GM19099 (cell line): ENCODE data around the gene SYCE1L.
A peak's percentile ranks its signal among the peaks of the same experiment; 100 is the strongest.

ENCODE experiments used
- POLR2A ChIP-seq: IDR thresholded peaks from 3 replicates; pipeline ENCODE4 v1.6.1; 2011; ENCODE audit warnings: low read depth; ENCODE audit not compliant: insufficient read length; ENCODE audit errors: extremely low read depth

Gene SYCE1L

GRCh38 chr16:77199211-77199610, at the start of gene SYCE1L:
Gene SYCE1L (plus strand): TSS chr16:77199408. CDS start chr16:77199452, 44 bp downstream.
- no peak for TF ChIP-seq POLR2A

- no peak for TF ChIP-seq POLR2A
Observed at GRCh38 chr16:77157346-77158058, 41.7 kb upstream of the SYCE1L start.

- no peak for TF ChIP-seq POLR2A
Observed at GRCh38 chr16:77158293-77158692, 40.9 kb upstream of the SYCE1L start.

- TF ChIP-seq POLR2A: no peak
Observed at GRCh38 chr16:77165006-77165405, 34.2 kb upstream of the SYCE1L start.

- no peak for TF ChIP-seq POLR2A
Observed at GRCh38 chr16:77166726-77167125, 32.5 kb upstream of the SYCE1L start.

- no peak for TF ChIP-seq POLR2A
Observed at GRCh38 chr16:77168901-77169300, 30.3 kb upstream of the SYCE1L start.

GRCh38 chr16:77169650-77170236, 29.5 kb upstream of the SYCE1L start:
- no peak for TF ChIP-seq POLR2A

- no peak for TF ChIP-seq POLR2A
Observed at GRCh38 chr16:77170805-77171204, 28.4 kb upstream of the SYCE1L start.

- no peak for TF ChIP-seq POLR2A
Observed at GRCh38 chr16:77171745-77172635, 27.2 kb upstream of the SYCE1L start.

- TF ChIP-seq POLR2A: no peak
Observed at GRCh38 chr16:77172951-77173350, 26.3 kb upstream of the SYCE1L start.

- no peak for TF ChIP-seq POLR2A
Observed at GRCh38 chr16:77183137-77183536, 16.1 kb upstream of the SYCE1L start.

- no peak for TF ChIP-seq POLR2A
Observed at GRCh38 chr16:77190190-77190477, 9.1 kb upstream of the SYCE1L start.

GRCh38 chr16:77190478-77191258, 8.5 kb upstream of the SYCE1L start, which contains the start of gene MON1B:
Gene MON1B (plus strand): TSS chr16:77191190. CDS start chr16:77191486, 296 bp downstream.
- TF ChIP-seq POLR2A: peak; percentile 79

GRCh38 chr16:77191259-77191969, 7.8 kb upstream of the SYCE1L start:
- no peak for TF ChIP-seq POLR2A
